Activated naive CD8-positive, alpha-beta T cell treated with anti-CD3 and anti-CD28 coated beads for 36 hours (primary cell): Measurements from ENCODE around the gene POU6F2. TPM values are rescaled to one million over a fixed set of nuclear protein-coding genes. Genes with fewer than 3 reads are reported as not detected.
"Not testable (repeated sequence)": the region's sequence is repeated elsewhere in the genome, so short reads cannot be mapped to it uniquely, and the experiment has no call there.

ENCODE experiments used
- DNase-seq: peaks from one replicate; pipeline ENCODE4 v3.0.0; 2021
- H3K27ac Mint-ChIP-seq: one replicate; pipeline ENCODE4 v1.8.0; 2022; ENCODE audit warnings: mild to moderate bottlenecking, moderate library complexity, mixed read lengths
- H3K27me3 Mint-ChIP-seq: one replicate; pipeline ENCODE4 v1.8.0; 2022; ENCODE audit warnings: mild to moderate bottlenecking, mixed read lengths
- H3K36me3 Mint-ChIP-seq: one replicate; pipeline ENCODE4 v1.8.0; 2021; ENCODE audit warnings: mild to moderate bottlenecking, mixed read lengths
- H3K4me1 Mint-ChIP-seq: one replicate; pipeline ENCODE4 v1.8.0; 2021; ENCODE audit warnings: mixed read lengths
- H3K4me3 Mint-ChIP-seq: one replicate; pipeline ENCODE4 v1.8.0; 2022; ENCODE audit warnings: mild to moderate bottlenecking, moderate library complexity, mixed read lengths
- H3K9me3 Mint-ChIP-seq: one replicate; pipeline ENCODE4 v1.8.0; 2022; ENCODE audit warnings: mixed read lengths
- total RNA-seq, 2 experiments: library from RNA; stranded (reverse); gene quantifications; one replicate each; pipeline ENCODE4 v1.2.3, GENCODE V29; 2021

Gene POU6F2
- total RNA-seq, 2 experiments from 2014 or later = not detected

DNA sequence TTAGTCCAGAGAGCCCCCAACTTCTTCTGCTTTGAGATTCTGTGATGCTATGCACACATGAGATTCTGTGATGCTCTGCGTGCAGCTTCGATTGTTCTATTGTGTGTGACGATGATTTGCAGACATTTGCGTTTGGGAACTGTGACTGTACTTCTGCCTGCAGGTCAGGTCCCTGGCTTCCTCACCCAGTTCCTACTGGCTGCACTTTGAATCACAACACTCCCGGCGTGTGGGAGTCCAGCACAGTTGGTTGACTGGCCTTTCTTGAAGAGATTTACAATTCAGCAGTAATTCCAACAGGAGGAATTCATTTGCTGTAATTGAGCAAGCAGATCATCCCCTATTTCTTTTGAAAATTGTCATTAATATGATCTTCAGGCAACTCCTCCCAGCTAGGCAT, 336.3 kb downstream of the POU6F2 start:
- Mint-ChIP-seq H3K36me3 (no peaks in the 10 kb centered on the region), H3K4me3 (no peak overlapping the region), H3K9me3 (no peaks in the 10 kb centered on the region), H3K4me1 (no peaks in the 10 kb centered on the region), H3K27ac (no peak overlapping the region), H3K27me3 (no peaks in the 10 kb centered on the region)
- no peak for DNase-seq

- H3K27me3 Mint-ChIP-seq = no peaks in the 10 kb centered on the region
- H3K36me3 Mint-ChIP-seq = no peaks in the 10 kb centered on the region
- H3K4me3 Mint-ChIP-seq = no peak overlapping the region
- DNase-seq = no peak
- H3K9me3 Mint-ChIP-seq = no peaks in the 10 kb centered on the region
- no peak overlapping the region for H3K27ac Mint-ChIP-seq
- no peaks in the 10 kb centered on the region for H3K4me1 Mint-ChIP-seq
Measured at GRCh38 chr7:39317107-39317506, 339.4 kb downstream of the POU6F2 start.

DNA sequence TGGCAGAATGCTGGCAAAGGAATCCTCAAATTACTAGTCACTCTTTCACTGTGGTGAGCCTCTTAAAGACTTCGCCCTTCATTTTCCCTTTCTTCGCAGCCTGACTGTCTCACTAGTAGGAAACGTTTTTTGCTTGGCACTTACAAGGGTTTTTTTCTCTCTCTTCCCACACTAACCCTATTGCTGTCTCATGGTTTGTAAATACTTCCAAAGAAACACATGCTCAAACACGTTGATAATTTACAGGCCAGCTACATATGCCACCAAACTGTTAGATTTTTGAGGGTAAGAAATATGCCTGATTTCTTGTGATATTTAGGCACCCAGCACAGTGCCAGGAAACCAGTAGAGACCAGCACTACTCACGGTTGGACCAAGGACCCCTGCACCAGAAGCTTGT, 340.2 kb downstream of the POU6F2 start:
- Mint-ChIP-seq H3K9me3 (no peaks in the 10 kb centered on the region), H3K4me3 (no peak overlapping the region), H3K27me3 (no peaks in the 10 kb centered on the region), H3K4me1 (no peaks in the 10 kb centered on the region), H3K36me3 (no peaks in the 10 kb centered on the region), H3K27ac (no peak overlapping the region)
- DNase-seq = no peak

DNA sequence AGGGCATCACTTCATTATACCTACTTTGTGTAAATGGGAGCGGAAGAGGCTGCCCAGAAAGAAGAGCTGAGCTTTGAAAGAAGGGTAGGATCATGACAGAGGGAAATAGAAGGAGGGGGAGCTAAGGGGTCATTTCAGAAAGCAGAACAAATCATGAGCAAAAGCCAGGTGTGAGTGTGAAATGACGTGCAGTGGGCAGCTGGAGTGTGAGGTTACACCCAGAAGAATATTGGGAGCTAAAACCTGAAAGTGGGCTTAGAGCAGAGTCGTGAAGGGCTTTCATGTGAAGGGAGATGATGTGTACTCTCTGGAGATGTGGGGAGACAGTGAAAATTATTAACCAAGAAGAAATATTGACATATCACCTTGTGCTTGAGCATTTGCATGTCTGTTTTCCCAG, 343.5 kb downstream of the POU6F2 start:
- DNase-seq = no peak
- Mint-ChIP-seq H3K4me1 (no peaks in the 10 kb centered on the region), H3K4me3 (no peak overlapping the region), H3K36me3 (no peaks in the 10 kb centered on the region), H3K27ac (no peak overlapping the region), H3K27me3 (peaks cover 4% of the 10 kb centered on the region), H3K9me3 (no peaks in the 10 kb centered on the region)

GRCh38 chr7:39321909-39322498, 344.3 kb downstream of the POU6F2 start:
- Mint-ChIP-seq H3K9me3 (no peaks in the 10 kb centered on the region), H3K27me3 (peaks cover 4% of the 10 kb centered on the region), H3K4me1 (no peaks in the 10 kb centered on the region), H3K4me3 (no peak overlapping the region), H3K27ac (no peak overlapping the region), H3K36me3 (no peaks in the 10 kb centered on the region)
- DNase-seq = no peak

GRCh38 chr7:39324139-39324760, 346.5 kb downstream of the POU6F2 start:
- H3K36me3 Mint-ChIP-seq = no peaks in the 10 kb centered on the region
- no peaks in the 10 kb centered on the region for H3K4me1 Mint-ChIP-seq
- no peak overlapping the region for H3K27ac Mint-ChIP-seq
- no peak overlapping the region for H3K4me3 Mint-ChIP-seq
- DNase-seq = no peak
- H3K27me3 Mint-ChIP-seq = peaks cover 7% of the 10 kb centered on the region
- H3K9me3 Mint-ChIP-seq = no peaks in the 10 kb centered on the region

GRCh38 chr7:39331607-39332006, 353.9 kb downstream of the POU6F2 start:
- H3K27me3 Mint-ChIP-seq, DNase-seq, H3K36me3 Mint-ChIP-seq, H3K4me1 Mint-ChIP-seq, H3K4me3 Mint-ChIP-seq, H3K9me3 Mint-ChIP-seq, H3K27ac Mint-ChIP-seq: not testable (repeated sequence)

GRCh38 chr7:39332142-39332541, 354.4 kb downstream of the POU6F2 start:
- Mint-ChIP-seq H3K4me3 (no peak overlapping the region), H3K27me3 (peaks cover 7% of the 10 kb centered on the region), H3K27ac (no peak overlapping the region), H3K36me3 (no peaks in the 10 kb centered on the region), H3K4me1 (no peaks in the 10 kb centered on the region), H3K9me3 (no peaks in the 10 kb centered on the region)
- no peak for DNase-seq

- Mint-ChIP-seq H3K27me3 (peaks cover 4% of the 10 kb centered on the region), H3K4me3 (no peak overlapping the region), H3K4me1 (no peaks in the 10 kb centered on the region), H3K9me3 (no peaks in the 10 kb centered on the region), H3K36me3 (no peaks in the 10 kb centered on the region), H3K27ac (no peak overlapping the region)
- DNase-seq = no peak
Measured at GRCh38 chr7:39333701-39334100, 356.0 kb downstream of the POU6F2 start.

- no peak for DNase-seq
- Mint-ChIP-seq H3K4me3 (no peak overlapping the region), H3K27me3 (peaks cover 6% of the 10 kb centered on the region), H3K36me3 (no peaks in the 10 kb centered on the region), H3K9me3 (no peaks in the 10 kb centered on the region), H3K27ac (no peak overlapping the region), H3K4me1 (no peaks in the 10 kb centered on the region)
Measured at GRCh38 chr7:39336442-39336841, 358.7 kb downstream of the POU6F2 start.

DNA sequence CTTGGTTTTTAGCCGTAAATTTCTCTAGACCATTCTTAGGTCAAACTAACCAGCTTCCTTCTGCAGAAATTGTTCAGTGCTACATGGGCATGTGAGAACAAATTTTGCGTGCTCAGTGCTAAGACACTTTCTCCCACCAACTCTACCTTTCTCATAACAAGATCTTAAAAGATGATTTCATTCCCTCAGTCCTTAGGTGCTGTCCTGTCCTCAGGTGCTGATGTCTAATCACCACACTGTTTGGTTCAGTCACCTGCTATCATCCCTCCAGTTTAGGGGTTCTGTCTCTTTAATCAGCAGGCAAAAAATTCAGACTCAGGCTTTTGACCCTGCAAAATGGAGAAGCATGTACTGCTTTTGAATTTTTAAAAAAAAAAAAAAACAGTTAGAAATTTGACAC, 361.0 kb downstream of the POU6F2 start:
- no peak overlapping the region for H3K27ac Mint-ChIP-seq
- H3K27me3 Mint-ChIP-seq = peaks cover 6% of the 10 kb centered on the region
- H3K36me3 Mint-ChIP-seq = no peaks in the 10 kb centered on the region
- H3K4me1 Mint-ChIP-seq = no peaks in the 10 kb centered on the region
- H3K9me3 Mint-ChIP-seq = no peaks in the 10 kb centered on the region
- H3K4me3 Mint-ChIP-seq = no peak overlapping the region
- no peak for DNase-seq

GRCh38 chr7:39339591-39339990, 361.9 kb downstream of the POU6F2 start:
- DNase-seq = no peak
- no peak overlapping the region for H3K27ac Mint-ChIP-seq
- no peaks in the 10 kb centered on the region for H3K9me3 Mint-ChIP-seq
- peaks cover 6% of the 10 kb centered on the region for H3K27me3 Mint-ChIP-seq
- no peaks in the 10 kb centered on the region for H3K4me1 Mint-ChIP-seq
- H3K36me3 Mint-ChIP-seq = no peaks in the 10 kb centered on the region
- no peak overlapping the region for H3K4me3 Mint-ChIP-seq

GRCh38 chr7:39341083-39341482, 363.4 kb downstream of the POU6F2 start:
- no peaks in the 10 kb centered on the region for H3K9me3 Mint-ChIP-seq
- H3K4me1 Mint-ChIP-seq = no peaks in the 10 kb centered on the region
- no peak overlapping the region for H3K27ac Mint-ChIP-seq
- no peaks in the 10 kb centered on the region for H3K36me3 Mint-ChIP-seq
- peaks cover 6% of the 10 kb centered on the region for H3K27me3 Mint-ChIP-seq
- DNase-seq = no peak
- H3K4me3 Mint-ChIP-seq = no peak overlapping the region

- no peaks in the 10 kb centered on the region for H3K4me1 Mint-ChIP-seq
- DNase-seq = no peak
- peaks cover 6% of the 10 kb centered on the region for H3K27me3 Mint-ChIP-seq
- H3K9me3 Mint-ChIP-seq = no peaks in the 10 kb centered on the region
- H3K36me3 Mint-ChIP-seq = no peaks in the 10 kb centered on the region
- H3K4me3 Mint-ChIP-seq = no peak overlapping the region
- H3K27ac Mint-ChIP-seq = no peak overlapping the region
Measured at GRCh38 chr7:39342763-39343162, 365.1 kb downstream of the POU6F2 start.

GRCh38 chr7:39349452-39350123, 371.9 kb downstream of the POU6F2 start:
- Mint-ChIP-seq H3K4me3 (no peak overlapping the region), H3K4me1 (no peaks in the 10 kb centered on the region), H3K36me3 (no peaks in the 10 kb centered on the region), H3K27me3 (no peaks in the 10 kb centered on the region), H3K9me3 (no peaks in the 10 kb centered on the region), H3K27ac (no peak overlapping the region)
- no peak for DNase-seq
